Activated CD4-positive, alpha-beta T cell treated with anti-CD3 and anti-CD28 coated beads, Interleukin-2, amount 10 ng/mL, durations not matched to agents 7 days and 5 days (primary cell): ENCODE results near the gene RBM45. TPM values are rescaled to one million over a fixed set of nuclear protein-coding genes. Genes with fewer than 3 reads are reported as not detected.
"Not testable (repeated sequence)": the region's sequence is repeated elsewhere in the genome, so short reads cannot be mapped to it uniquely, and the experiment has no call there.

Source experiments
- CTCF ChIA-PET: fragments of 350-600 bp; sonication (Branson Sonifier 250); formaldehyde crosslinking; loops from one replicate; lab custom pipeline; 2021; ENCODE audit warnings: antibody characterized with exemption; lab: Charles Lee
- POLR2A ChIA-PET: fragments of 350-600 bp; sonication (Branson Sonifier 250); formaldehyde crosslinking; loops from one replicate; lab custom pipeline; 2021; ENCODE audit warnings: antibody characterized with exemption; lab: Charles Lee
- DNase-seq: peaks from one replicate; pipeline ENCODE4 v3.0.0-alpha.2; 2020
- H3K27ac Mint-ChIP-seq: one replicate; pipeline ENCODE4 v1.8.0; 2021; ENCODE audit warnings: mild to moderate bottlenecking, moderate library complexity, mixed read lengths
- H3K27me3 Mint-ChIP-seq: one replicate; pipeline ENCODE4 v1.8.0; 2021; ENCODE audit warnings: mixed read lengths
- H3K36me3 Mint-ChIP-seq: one replicate; pipeline ENCODE4 v1.8.0; 2021; ENCODE audit warnings: low read depth, mixed read lengths
- H3K4me1 Mint-ChIP-seq: one replicate; pipeline ENCODE4 v1.8.0; 2021; ENCODE audit warnings: mixed read lengths
- H3K4me3 Mint-ChIP-seq: one replicate; pipeline ENCODE4 v1.8.0; 2021; ENCODE audit warnings: mild to moderate bottlenecking, moderate library complexity, mixed read lengths
- H3K9me3 Mint-ChIP-seq: one replicate; pipeline ENCODE4 v1.8.0; 2021; ENCODE audit warnings: mixed read lengths
- total RNA-seq, 2 experiments: library from RNA; stranded (reverse); gene quantifications; one replicate each; pipeline ENCODE4 v1.2.3, GENCODE V29; 2021

The RBM45 gene
- total RNA-seq, 2 experiments from 2014 or later: 19.0 to 22.0 TPM

GRCh38 chr2:178152033-178152432 is 39.8 kb downstream of the RBM45 start:
- H3K27me3 Mint-ChIP-seq: peaks cover 13% of the 10 kb centered on the region
- no peak overlapping the region for H3K4me3 Mint-ChIP-seq
- ChIA-PET CTCF (no interaction called here), POLR2A (no interaction called here)
- DNase-seq: no peak
- H3K27ac Mint-ChIP-seq: no peak overlapping the region
- no peaks in the 10 kb centered on the region for H3K4me1 Mint-ChIP-seq
- peaks cover 2% of the 10 kb centered on the region for H3K9me3 Mint-ChIP-seq
- H3K36me3 Mint-ChIP-seq: no peaks in the 10 kb centered on the region

GRCh38 chr2:178152542-178152941 is 40.3 kb downstream of the RBM45 start:
- H3K36me3 Mint-ChIP-seq: no peaks in the 10 kb centered on the region
- ChIA-PET CTCF (no interaction called here), POLR2A (no interaction called here)
- H3K4me1 Mint-ChIP-seq: no peaks in the 10 kb centered on the region
- H3K9me3 Mint-ChIP-seq: peaks cover 2% of the 10 kb centered on the region
- H3K27me3 Mint-ChIP-seq: peaks cover 13% of the 10 kb centered on the region
- no peak overlapping the region for H3K4me3 Mint-ChIP-seq
- DNase-seq: no peak
- H3K27ac Mint-ChIP-seq: no peak overlapping the region

GRCh38 chr2:178152977-178153376 is 40.7 kb downstream of the RBM45 start:
- POLR2A ChIA-PET: no interaction called here
- no peak for DNase-seq
- Mint-ChIP-seq H3K36me3 (no peaks in the 10 kb centered on the region), H3K4me1 (no peaks in the 10 kb centered on the region), H3K27me3 (peaks cover 12% of the 10 kb centered on the region), H3K9me3 (peaks cover 2% of the 10 kb centered on the region), H3K4me3 (no peak overlapping the region), H3K27ac (no peak overlapping the region)
- CTCF ChIA-PET: no interaction called here

- H3K36me3 Mint-ChIP-seq, H3K27ac Mint-ChIP-seq, H3K4me3 Mint-ChIP-seq, POLR2A ChIA-PET, CTCF ChIA-PET, DNase-seq, H3K9me3 Mint-ChIP-seq, H3K4me1 Mint-ChIP-seq: not testable (repeated sequence)
- H3K27me3 Mint-ChIP-seq: peaks cover 13% of the 10 kb centered on the region
These were observed 41.6 kb downstream of the RBM45 start for GRCh38 chr2:178153878-178154277.

GRCh38 chr2:178155524-178155923 is 43.3 kb downstream of the RBM45 start:
- Mint-ChIP-seq H3K27ac (no peak overlapping the region), H3K4me1 (no peaks in the 10 kb centered on the region), H3K9me3 (peaks cover 2% of the 10 kb centered on the region), H3K4me3 (no peak overlapping the region), H3K27me3 (peaks cover 12% of the 10 kb centered on the region), H3K36me3 (no peaks in the 10 kb centered on the region)
- DNase-seq: no peak
- CTCF ChIA-PET: no interaction called here
- POLR2A ChIA-PET: no interaction called here

- no peaks in the 10 kb centered on the region for H3K4me1 Mint-ChIP-seq
- POLR2A ChIA-PET: no interaction called here
- no peaks in the 10 kb centered on the region for H3K36me3 Mint-ChIP-seq
- CTCF ChIA-PET: no interaction called here
- H3K27ac Mint-ChIP-seq: no peak overlapping the region
- no peak overlapping the region for H3K4me3 Mint-ChIP-seq
- no peak for DNase-seq
- peaks cover 2% of the 10 kb centered on the region for H3K9me3 Mint-ChIP-seq
- H3K27me3 Mint-ChIP-seq: peaks cover 16% of the 10 kb centered on the region
These were observed 45.3 kb downstream of the RBM45 start for GRCh38 chr2:178157574-178157973.

- no peak for DNase-seq
- Mint-ChIP-seq H3K27ac (no peak overlapping the region), H3K4me3 (no peak overlapping the region), H3K27me3 (peaks cover 14% of the 10 kb centered on the region), H3K36me3 (no peaks in the 10 kb centered on the region), H3K4me1 (no peaks in the 10 kb centered on the region), H3K9me3 (peaks cover 2% of the 10 kb centered on the region)
- ChIA-PET CTCF (no interaction called here), POLR2A (no interaction called here)
These were observed 47.7 kb downstream of the RBM45 start for GRCh38 chr2:178159966-178160365.

GRCh38 chr2:178160601-178161000 is 48.4 kb downstream of the RBM45 start:
- ChIA-PET CTCF (no interaction called here), POLR2A (no interaction called here)
- Mint-ChIP-seq H3K9me3 (no peaks in the 10 kb centered on the region), H3K4me3 (no peak overlapping the region), H3K4me1 (no peaks in the 10 kb centered on the region), H3K27me3 (peaks cover 14% of the 10 kb centered on the region), H3K27ac (no peak overlapping the region), H3K36me3 (no peaks in the 10 kb centered on the region)
- no peak for DNase-seq

- Mint-ChIP-seq H3K27ac (no peak overlapping the region), H3K4me3 (no peak overlapping the region), H3K27me3 (peaks cover 14% of the 10 kb centered on the region), H3K4me1 (no peaks in the 10 kb centered on the region), H3K36me3 (no peaks in the 10 kb centered on the region), H3K9me3 (no peaks in the 10 kb centered on the region)
- ChIA-PET POLR2A (no interaction called here), CTCF (no interaction called here)
- DNase-seq: no peak
These were observed 51.2 kb downstream of the RBM45 start for GRCh38 chr2:178163395-178163794.

- Mint-ChIP-seq H3K4me3 (no peak overlapping the region), H3K27me3 (peaks cover 11% of the 10 kb centered on the region), H3K4me1 (no peaks in the 10 kb centered on the region), H3K9me3 (no peaks in the 10 kb centered on the region), H3K27ac (no peak overlapping the region), H3K36me3 (no peaks in the 10 kb centered on the region)
- POLR2A ChIA-PET: no interaction called here
- no peak for DNase-seq
- CTCF ChIA-PET: no interaction called here
These were observed 51.7 kb downstream of the RBM45 start for GRCh38 chr2:178163911-178164310.

- no peaks in the 10 kb centered on the region for H3K9me3 Mint-ChIP-seq
- POLR2A ChIA-PET: no interaction called here
- H3K27me3 Mint-ChIP-seq: peaks cover 17% of the 10 kb centered on the region
- DNase-seq: no peak
- H3K4me3 Mint-ChIP-seq: no peak overlapping the region
- H3K4me1 Mint-ChIP-seq: no peaks in the 10 kb centered on the region
- H3K36me3 Mint-ChIP-seq: no peaks in the 10 kb centered on the region
- CTCF ChIA-PET: no interaction called here
- H3K27ac Mint-ChIP-seq: no peak overlapping the region
These were observed 61.4 kb downstream of the RBM45 start for GRCh38 chr2:178173657-178174056.

GRCh38 chr2:178177066-178177679 is 64.9 kb downstream of the RBM45 start:
- CTCF ChIA-PET: no interaction called here
- Mint-ChIP-seq H3K4me3 (no peak overlapping the region), H3K4me1 (no peaks in the 10 kb centered on the region), H3K9me3 (no peaks in the 10 kb centered on the region), H3K36me3 (no peaks in the 10 kb centered on the region), H3K27ac (no peak overlapping the region), H3K27me3 (peaks cover 16% of the 10 kb centered on the region)
- POLR2A ChIA-PET: no interaction called here
- DNase-seq: no peak
